ENCODE data around the gene JARID2.
"Not testable (repeated sequence)": the region's sequence is repeated elsewhere in the genome, so short reads cannot be mapped to it uniquely, and the experiment has no call there.

The JARID2 gene

DNA sequence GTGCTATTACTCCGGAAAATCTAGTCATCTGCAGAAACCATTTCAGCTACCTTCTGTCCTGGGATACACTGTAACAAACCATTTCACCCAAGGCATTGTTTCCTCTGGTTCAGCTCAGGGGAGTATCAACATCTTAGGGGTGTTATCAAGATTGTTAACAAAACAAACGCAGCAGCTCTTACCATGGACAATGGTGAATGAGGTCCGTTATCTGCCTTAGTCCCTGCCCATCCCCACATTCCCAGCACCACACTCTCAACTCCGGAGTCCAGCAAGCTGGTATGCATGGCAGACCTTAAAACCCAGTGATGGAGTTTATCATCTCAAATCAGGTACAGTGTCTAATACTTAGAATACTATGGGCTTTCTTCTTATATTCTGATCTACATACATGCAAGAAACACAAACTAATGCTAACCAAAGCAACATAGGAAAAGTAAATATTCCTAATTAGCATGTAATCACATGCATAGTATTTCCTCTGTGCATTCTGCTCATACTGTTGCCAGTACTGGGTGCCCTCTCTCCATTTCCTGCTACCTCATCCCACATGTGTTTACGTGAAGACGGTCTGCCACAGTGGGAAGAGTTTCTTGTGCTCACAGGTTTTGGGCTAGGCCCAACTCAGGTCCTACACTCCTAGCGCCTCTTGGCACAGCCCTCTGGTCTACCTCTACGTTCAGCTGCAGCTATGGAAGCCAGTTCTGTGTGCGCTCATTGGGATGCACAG is 293.1 kb downstream of the JARID2 start:
- no peak overlapping the region for H3K4me3 ChIP-seq (ENCODE audit: low read depth, low read length)
- TF ChIP-seq, protein P1, sequence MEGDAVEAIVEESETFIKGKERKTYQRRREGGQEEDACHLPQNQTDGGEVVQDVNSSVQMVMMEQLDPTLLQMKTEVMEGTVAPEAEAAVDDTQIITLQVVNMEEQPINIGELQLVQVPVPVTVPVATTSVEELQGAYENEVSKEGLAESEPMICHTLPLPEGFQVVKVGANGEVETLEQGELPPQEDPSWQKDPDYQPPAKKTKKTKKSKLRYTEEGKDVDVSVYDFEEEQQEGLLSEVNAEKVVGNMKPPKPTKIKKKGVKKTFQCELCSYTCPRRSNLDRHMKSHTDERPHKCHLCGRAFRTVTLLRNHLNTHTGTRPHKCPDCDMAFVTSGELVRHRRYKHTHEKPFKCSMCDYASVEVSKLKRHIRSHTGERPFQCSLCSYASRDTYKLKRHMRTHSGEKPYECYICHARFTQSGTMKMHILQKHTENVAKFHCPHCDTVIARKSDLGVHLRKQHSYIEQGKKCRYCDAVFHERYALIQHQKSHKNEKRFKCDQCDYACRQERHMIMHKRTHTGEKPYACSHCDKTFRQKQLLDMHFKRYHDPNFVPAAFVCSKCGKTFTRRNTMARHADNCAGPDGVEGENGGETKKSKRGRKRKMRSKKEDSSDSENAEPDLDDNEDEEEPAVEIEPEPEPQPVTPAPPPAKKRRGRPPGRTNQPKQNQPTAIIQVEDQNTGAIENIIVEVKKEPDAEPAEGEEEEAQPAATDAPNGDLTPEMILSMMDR (IDR thresholded peaks at IDR 0.05; ENCODE audit: low read depth, low read length), result no peak
- DNase-seq (ENCODE audit: low read depth, low spot score), result no peak
- in situ Hi-C loops (cut with HindIII; ENCODE audit: low sequenced_read_pairs), result no loop called here

DNA sequence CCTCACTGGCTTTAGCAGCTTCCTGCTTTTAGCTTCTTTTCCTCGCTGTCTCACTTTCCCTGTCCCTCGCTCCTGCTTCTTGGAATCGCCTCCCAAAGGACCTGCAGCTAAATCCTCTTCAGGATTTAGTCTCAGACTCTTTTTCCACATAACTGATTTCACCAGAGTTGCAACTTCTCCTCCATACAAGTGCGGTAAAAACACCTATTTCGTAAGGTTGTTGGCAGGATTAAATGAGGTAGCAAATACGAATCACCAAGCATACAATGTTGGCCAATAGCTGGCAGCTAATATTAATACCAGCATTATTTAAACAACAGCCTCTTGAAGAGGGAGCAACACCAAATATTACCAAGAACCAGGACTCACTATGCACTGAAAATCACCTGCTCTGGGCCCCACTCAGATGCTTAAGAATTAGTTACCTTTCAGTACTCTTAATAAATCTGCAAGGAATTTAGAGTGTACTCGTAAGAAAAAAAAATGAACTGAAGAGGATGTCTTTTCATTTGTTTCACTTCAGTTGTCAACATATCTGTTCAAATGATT is 293.9 kb downstream of the JARID2 start:
- no peak for DNase-seq (ENCODE audit: low read depth, low spot score)
- TF ChIP-seq, protein P1 (IDR thresholded peaks at IDR 0.05; ENCODE audit: low read depth, low read length), result no peak
- H3K4me3 ChIP-seq (ENCODE audit: low read depth, low read length), result no peak overlapping the region
- in situ Hi-C loops (cut with HindIII; ENCODE audit: low sequenced_read_pairs), result no loop called here

DNA sequence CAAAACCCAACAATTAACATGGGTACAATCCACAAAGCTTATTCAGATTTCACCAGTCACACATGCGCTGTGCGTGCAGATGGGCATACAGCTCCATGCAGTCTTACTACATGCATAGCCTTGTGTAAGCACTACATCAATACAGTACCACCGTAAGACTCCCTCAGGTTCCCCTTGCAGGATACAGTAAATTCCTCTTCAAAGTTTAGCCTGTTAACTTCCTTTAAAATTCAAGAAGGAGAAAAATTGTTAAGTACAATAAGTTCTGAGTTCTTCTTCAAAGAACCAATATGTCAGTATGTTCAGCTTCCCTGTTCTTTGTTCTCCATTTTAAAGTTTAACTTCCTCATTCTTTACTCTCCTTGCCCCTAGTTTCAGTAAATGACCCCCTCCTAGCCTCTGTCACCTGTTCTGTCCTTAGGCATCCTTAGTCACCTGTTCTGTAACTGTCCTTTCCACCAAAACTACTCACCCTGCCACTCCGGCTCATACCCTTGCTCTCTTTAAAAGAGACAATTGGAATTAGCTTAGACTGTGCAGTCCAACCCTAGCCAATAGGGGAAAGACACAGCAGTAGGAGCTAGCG is 297.6 kb downstream of the JARID2 start:
- DNase-seq (ENCODE audit: low read depth, low spot score); in situ Hi-C loops (cut with HindIII; ENCODE audit: low sequenced_read_pairs); H3K4me3 ChIP-seq (ENCODE audit: low read depth, low read length): not testable (repeated sequence)

DNA sequence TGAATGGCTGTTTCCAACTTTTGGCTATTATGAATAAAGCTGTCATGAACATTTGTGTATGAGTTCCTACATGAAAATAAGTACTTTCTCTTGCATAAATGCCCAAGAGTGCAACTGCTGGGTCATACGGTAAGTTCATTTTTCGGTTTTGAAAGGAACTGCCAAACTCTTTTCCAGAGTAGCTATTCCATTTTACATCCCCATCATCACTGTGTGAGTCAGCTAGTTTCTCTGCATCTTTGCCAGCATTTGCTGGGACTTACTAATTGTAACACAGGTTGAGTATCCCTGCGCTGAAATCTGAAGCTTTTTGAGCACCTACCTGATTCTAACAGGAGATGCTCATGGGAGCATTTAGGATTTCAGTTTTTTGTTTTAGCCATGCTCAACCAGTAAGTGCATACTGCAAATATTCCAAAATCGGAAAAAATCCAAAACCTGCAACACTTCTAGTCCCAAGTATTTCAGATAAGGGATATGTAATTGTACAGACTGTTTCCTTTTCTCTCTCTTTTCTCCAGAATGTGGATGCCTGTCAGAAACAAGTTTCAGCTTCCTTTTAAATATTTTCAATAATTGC is 298.5 kb downstream of the JARID2 start:
- no peak overlapping the region for H3K4me3 ChIP-seq (ENCODE audit: low read depth, low read length)
- DNase-seq (ENCODE audit: low read depth, low spot score), result peak; percentile 37
- in situ Hi-C loops (cut with HindIII; ENCODE audit: low sequenced_read_pairs), result no loop called here
- TF ChIP-seq, protein P1 (IDR thresholded peaks at IDR 0.05; ENCODE audit: low read depth, low read length), result no peak

DNA sequence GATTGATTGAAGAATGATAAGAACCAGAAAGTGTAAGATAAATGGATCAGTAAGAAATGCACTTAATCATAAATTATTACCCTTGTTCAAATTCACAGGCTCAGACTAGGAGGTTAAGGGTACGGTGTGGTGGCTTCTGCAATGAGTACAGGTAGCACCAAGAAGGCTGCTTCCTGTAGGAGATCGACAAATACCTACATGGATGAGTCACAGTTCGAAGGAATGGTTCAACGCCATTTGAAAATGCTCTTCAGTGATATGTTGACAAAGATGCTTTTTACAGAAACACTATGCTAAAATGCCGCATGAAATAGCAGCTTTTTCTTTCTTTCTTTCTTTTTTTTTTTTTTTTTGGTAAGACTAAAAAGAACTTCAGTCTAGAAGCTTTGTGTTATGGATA is 300.7 kb downstream of the JARID2 start:
- DNase-seq (ENCODE audit: low read depth, low spot score), result no peak
- in situ Hi-C loops (cut with HindIII; ENCODE audit: low sequenced_read_pairs), result no loop called here
- H3K4me3 ChIP-seq (ENCODE audit: low read depth, low read length), result no peak overlapping the region
- TF ChIP-seq, protein P1 (IDR thresholded peaks at IDR 0.05; ENCODE audit: low read depth, low read length), result no peak

DNA sequence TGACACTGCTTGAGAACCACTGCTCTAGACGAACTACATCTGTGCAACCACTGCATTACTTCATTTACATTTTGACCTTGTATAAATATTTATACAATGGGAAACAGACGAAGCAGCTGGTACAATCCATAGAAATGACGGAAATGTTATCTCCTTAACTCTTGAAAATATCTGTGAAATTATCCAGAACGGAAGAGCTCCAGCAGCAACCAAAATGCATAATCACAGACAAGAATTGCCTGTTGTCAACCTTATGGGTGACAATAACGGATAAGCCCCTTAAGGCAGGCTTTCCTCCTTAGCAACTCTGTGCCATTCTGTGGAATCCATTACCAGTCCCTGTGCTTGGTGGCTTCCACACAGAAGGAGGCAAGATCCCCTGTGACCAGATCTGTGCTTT is 301.5 kb downstream of the JARID2 start:
- no peak overlapping the region for H3K4me3 ChIP-seq (ENCODE audit: low read depth, low read length)
- TF ChIP-seq, protein P1 (IDR thresholded peaks at IDR 0.05; ENCODE audit: low read depth, low read length), result no peak
- in situ Hi-C loops (cut with HindIII; ENCODE audit: low sequenced_read_pairs), result no loop called here
- DNase-seq (ENCODE audit: low read depth, low spot score), result no peak

DNA sequence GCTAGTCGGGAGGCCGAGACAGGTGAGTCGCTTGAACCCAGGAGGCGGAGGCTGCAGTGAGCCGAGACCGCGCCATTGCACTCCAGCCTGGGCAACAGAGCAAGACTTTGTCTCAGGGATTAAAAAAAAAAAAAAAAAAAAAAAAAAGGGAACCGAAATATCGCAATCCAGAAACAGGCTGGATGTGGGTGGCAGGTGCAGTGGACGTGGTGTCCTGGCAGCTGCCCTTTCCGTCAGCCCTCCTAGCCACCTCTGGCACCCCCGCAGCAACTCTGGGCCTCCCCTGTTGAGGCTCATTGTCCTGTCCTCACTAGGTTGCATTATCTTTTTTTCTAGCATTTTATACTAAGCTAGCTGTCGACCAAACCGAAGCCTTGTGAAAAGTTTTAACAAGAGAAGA is 303.5 kb downstream of the JARID2 start:
- TF ChIP-seq, protein P1 (IDR thresholded peaks at IDR 0.05; ENCODE audit: low read depth, low read length), result no peak
- in situ Hi-C loops (cut with HindIII; ENCODE audit: low sequenced_read_pairs), result no loop called here
- DNase-seq (ENCODE audit: low read depth, low spot score), result no peak
- H3K4me3 ChIP-seq (ENCODE audit: low read depth, low read length), result no peak overlapping the region
